Measurements from ENCODE around the gene SLC35D1. TPM values are rescaled to one million over a fixed set of nuclear protein-coding genes. Genes with fewer than 3 reads are reported as not detected.

The SLC35D1 gene
- 16.1 and 22.4 TPM in 2 replicates for total RNA-seq

DNA sequence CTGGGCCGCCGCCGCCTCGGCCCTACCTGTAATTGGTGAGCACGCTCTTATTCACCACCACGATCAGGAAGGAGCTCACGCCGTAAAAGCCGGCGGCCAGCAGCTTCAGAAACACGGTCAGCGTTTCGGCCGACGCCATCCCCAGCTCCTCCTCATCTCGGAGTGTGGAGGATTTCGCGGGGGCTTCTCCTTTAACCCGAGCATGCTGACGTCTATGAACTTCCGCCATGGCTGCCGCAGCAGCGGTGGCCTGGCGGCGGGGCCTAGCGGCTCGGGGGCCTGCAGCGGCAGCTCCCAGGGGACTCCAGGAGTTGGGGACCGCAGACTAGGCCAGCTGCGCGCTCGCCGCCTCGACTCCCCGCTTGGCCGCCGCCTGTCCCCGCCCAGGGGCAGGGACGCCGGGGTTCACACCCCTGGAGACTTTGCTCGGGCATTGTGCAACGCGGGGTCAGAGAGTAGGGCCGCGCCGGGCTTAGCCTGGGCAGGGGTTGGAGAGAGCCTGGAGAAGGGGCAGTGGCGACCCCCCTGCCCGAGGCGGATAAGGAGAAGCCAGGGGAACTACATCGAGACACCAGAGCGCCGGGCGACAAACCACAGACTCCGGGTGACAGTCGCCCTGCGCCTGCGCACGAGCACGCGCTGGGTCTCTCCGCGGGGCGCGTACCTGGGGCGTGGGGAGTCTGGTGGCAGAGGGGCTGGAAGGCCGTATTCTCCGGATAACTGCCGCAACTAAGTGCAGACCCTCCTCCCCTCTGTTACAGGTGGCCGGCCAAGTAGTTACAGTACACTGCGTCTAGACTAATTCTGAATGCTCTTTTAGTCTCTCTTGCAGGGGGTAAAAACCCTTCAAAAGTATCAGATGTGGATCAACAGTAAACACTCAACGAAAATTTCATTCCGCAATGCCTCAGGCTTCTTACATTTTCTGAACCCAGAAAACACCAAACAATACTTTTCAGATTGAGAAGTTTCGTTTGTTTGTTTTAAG lies at the start of gene SLC35D1:
SLC35D1 (minus strand) TSS at position 364 of the 988 bp plus-strand sequence; CDS start at position 229, 135 bp downstream.

Other genes starting within 250 kb of the SLC35D1 start
- gene DNAI4, start 129.3 kb downstream of the SLC35D1 start, total RNA-seq = 6.9 and 8.1 TPM in 2 replicates
- 23.7 and 29.7 TPM in 2 replicates for gene MIER1, start 129.2 kb downstream of the SLC35D1 start, total RNA-seq
- gene C1orf141, start 80.8 kb upstream of the SLC35D1 start, total RNA-seq = not detected in 2 replicates
- gene IL23R, start 112.3 kb upstream of the SLC35D1 start, total RNA-seq = not detected in 2 replicates

Data from smooth muscle cell of the pulmonary artery (primary cell).